T-helper 2 cell (primary cell): ENCODE measurements around the gene CTTNBP2.
"Not testable (repeated sequence)": the region's sequence is repeated elsewhere in the genome, so short reads cannot be mapped to it uniquely, and the experiment has no call there.

Experiments
- DNase-seq, 5 experiments: peaks; one replicate each; pipeline versions ENCODE4 v3.0.0 to v3.0.0-alpha.2; 2012 to 2022

The CTTNBP2 gene

DNA sequence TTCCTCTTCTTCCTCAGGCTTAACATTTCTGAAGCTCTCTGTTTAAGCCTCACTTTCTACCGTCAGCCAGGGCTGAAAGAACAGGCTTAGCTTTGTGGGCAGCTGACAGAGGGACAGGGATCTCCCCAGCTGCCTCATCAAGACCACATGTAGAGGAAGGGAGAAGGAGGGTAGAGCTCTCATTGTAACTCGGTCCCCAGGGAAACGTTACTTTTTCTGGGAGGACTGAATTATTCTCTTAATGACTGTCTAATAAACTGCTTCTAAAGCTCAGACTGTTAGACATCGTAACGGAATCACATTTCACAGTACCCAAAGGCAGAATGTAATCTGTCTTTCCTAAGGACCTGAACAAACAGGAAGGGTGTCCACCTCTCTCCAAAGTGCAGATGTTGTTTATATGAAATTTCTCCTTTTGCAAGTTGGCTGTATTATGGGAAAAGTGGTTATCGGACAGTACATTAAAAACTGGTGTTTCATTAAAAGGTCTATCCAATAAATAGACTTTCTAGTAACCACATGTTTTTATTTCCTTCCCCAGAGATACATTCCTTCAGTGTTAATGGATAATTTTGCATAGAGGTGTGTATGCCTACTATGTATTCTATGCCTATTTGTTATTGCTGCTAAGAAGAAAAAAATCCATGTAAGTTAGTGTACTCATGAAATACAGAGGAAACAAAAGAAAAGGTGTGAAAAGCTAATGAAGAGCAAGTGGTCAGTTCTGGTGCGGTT is 144.2 kb downstream of the CTTNBP2 start:
- no peak for DNase-seq

GRCh38 chr7:117724898-117725297 is 148.3 kb downstream of the CTTNBP2 start:
- no peak for DNase-seq

GRCh38 chr7:117719377-117719776 is 153.9 kb downstream of the CTTNBP2 start:
- no peak for DNase-seq

DNA sequence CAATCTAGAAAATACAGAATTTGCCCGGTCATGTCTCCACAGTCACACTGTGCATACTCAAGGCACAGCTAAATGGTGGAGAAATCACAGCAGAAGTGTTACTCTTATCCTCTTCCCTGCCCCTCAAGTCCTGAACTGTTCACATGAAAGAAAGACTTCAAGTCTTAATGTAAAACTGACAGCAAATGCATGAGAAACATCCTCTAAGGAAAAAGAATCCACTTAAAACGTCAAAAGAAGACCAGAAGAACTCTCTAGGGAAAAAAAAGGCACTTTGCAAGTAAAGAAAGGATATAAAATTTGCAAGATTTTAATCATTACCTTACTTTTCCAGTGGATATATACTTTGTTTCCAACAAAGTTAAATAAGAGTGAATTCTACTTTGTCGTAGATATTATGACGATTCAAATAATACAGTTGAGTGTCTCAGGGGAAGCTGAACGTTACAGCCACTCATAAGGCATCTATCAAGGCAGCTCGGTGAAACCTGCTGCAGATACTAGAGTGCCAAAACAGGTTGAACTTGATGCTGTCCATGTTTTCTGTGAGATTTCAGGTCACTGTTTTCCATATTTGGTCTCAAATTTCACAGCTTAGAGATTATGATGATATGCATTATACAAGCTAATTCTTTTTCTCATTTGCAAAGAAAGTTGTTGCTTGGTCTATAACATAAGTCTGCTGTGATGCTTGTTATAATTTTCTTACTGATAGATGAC is 155.0 kb downstream of the CTTNBP2 start:
- no peak for DNase-seq

- no peak for DNase-seq
Measured at GRCh38 chr7:117717357-117717756, 155.9 kb downstream of the CTTNBP2 start.

- DNase-seq: no peak
Measured at GRCh38 chr7:117716707-117717299, 156.4 kb downstream of the CTTNBP2 start.

DNA sequence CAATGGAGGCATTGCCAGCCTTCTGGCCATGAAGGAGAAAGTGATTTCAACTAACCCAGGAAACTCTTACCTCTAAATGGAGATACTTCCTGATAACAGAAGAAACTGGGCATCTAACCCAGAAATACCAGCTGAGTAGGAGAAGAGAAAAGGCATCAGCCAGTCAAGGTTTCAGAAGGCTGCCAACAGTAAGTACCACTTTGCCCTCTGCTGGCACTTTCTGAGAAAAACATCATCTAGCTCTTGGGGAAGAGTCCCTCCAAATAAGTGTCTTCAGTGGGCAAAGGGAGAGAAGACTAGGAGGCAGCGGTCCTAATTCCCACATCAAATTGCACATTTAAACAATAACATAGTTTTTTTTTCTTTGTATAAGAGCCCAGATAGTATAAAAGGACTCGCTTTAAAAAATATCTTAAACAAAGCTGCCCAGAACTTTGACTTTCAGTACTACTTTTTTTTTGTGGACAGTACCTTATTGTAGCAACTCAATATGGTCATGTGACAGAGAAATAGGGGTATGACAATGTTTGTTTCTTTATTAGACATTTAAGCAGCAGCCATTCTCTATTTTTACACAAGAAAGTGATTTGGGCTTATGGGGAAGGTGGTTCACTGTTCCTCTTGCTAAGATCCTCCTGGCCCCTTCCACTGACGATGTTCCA is 157.3 kb downstream of the CTTNBP2 start:
- peak in 1 of 5 experiments; percentile 62 for DNase-seq

GRCh38 chr7:117711556-117711955 is 161.7 kb downstream of the CTTNBP2 start:
- DNase-seq: no peak

- DNase-seq: not testable (repeated sequence)
Measured at GRCh38 chr7:117708173-117708572, 165.1 kb downstream of the CTTNBP2 start.

DNA sequence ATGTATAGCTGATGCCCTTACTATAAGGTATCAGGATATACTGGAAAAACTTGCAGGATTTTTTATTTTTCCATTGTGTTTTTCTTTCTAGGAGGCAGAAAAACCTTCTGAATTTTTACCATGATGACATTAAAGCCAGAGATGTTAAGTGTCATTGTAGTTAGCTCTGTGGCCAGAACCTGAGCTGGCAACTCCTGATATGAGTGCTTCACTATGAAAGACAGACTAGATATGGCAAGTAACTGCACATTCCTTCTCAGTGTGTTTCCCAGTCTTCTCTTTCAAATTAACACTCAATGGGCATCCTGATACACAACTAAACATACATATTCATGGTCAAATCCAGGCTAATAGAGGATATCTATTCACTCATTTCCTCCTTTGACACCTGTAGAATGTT is 166.2 kb downstream of the CTTNBP2 start:
- DNase-seq: peak in 1 of 5 experiments; percentile 7

DNA sequence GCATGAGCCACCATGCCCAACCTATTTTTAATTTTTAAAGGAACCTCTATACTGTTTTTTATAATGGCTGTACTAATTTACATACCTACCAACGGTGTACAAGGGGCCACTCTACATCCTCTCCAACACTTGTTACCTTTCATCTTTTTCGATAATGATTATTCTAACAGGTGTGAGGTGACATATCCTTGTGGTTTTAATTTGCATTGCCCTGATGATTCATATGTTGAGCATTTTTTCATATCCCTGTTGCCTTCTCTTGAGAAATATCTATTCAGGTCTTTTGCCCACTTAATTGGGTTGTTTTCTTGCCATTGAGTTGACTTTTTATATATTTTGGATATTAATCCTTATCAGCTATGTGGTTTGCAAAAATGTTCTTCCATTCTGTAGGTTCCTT is 167.0 kb downstream of the CTTNBP2 start:
- DNase-seq: no peak

DNA sequence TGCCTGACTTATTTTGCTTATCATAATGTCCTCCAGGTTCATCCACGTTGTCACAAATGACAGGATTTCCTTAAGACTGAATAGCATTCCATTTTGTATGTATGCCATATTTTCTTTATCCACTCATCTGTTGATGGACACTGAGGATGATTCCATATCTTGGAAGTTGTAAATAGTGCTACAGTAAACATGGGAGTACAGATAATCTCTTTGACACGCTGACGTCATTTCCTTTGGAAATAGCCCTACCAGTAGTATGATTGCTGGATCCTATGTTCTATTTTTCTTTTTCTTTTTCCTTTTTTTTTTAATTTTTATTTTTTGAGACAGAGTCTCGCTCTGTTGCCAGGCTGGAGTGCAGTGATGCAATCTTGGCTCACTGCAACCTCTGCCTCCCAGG is 167.6 kb downstream of the CTTNBP2 start:
- no peak for DNase-seq

DNA sequence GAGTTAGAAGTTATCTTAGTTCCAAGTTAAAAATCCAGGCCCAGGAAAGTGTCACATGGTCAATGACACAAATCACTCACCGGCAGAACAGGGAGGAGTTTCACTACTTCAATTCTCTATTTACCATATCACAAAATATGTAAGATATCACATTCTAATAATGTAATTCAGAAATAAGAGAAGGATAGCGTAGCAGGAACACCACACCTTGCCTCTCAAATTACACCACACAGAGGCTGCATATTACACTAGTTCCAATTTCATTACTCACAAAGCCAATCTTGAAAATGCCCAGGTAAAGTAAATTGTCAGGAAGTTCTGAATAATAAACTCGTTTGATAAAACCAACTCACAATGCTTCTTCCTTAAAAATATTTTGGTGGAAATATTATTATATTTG is 169.2 kb downstream of the CTTNBP2 start:
- DNase-seq: no peak

GRCh38 chr7:117698018-117698417 is 175.2 kb downstream of the CTTNBP2 start:
- no peak for DNase-seq

GRCh38 chr7:117692338-117692737 is 180.9 kb downstream of the CTTNBP2 start:
- no peak for DNase-seq

- DNase-seq: no peak
Measured at GRCh38 chr7:117690147-117690546, 183.1 kb downstream of the CTTNBP2 start.

DNA sequence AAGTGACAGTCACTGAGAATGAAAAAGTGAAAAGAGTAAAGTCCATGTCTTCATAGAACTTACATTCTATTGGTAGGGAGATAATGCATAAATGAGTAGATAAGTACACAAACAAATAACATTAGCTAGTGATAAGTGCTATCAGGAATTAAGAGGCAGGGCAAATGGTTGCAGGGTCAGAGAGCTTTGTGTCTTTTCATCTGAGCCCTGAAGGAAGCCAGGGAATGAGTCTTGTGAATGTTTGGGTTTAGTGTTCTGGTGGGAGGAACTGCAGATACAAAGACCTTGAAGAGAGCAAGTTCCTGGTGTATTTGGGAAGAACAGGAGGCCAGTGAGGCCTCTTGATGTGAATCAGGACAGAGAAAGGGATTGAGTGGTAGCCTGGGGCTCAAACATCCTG is 183.8 kb downstream of the CTTNBP2 start:
- DNase-seq: no peak

GRCh38 chr7:117688126-117688525 is 185.1 kb downstream of the CTTNBP2 start:
- no peak for DNase-seq

GRCh38 chr7:117686311-117686935 is 186.8 kb downstream of the CTTNBP2 start:
- DNase-seq: no peak

DNA sequence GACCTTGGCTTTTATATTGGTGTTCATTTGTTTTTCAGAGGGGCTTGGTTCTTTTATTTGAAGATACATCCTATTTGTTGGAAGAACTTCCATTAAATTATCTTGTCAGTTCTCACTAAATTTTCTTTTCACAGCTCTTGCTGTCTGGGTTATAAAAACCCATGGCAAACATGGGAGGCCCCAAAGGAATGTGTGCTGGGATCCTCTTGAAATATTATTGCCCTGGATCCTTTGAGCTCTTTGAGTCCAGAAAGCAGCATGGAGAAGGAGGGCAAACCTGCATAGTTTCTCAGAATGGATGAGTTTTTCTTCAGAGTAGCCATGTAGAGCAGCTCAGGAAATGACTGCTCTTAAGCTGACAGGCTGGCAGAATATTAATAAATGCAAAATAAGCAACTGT is 187.4 kb downstream of the CTTNBP2 start:
- DNase-seq: no peak

DNA sequence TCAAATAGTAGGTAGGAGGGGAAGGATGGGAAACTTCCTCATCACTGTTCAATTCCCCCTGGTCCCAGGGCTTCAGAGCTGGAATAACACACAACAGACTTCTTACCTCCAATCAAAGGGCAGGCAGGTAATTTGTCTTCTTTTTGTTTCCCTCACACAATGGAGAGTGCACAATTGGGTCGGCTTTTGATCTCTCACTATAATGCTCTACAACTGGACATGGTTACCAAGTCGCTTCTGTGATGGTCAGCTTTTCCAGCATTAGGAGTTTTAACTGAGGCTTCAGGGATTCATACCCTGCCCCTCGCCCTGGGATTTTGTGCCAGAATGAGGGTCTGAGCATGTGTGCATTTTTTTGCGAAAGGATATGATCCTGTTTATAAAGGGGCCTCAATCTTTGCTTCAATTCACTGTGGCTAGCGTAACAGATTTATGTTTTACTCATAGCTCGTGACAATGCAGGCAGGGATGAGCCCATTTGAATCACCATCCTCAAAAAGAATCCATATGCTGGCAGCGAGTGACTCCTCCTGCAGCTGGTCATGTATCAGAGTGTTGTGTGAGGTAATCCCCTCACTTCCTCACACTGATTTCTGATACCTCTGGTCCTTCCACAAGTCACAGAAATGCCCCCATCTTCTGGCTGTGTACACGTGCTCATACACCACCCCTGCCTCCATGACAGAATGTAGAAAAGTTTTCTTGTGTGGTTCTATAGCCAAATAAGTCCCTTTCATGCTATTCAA is 189.6 kb downstream of the CTTNBP2 start:
- DNase-seq: no peak
